Loucy (cell line): ENCODE results near the gene PPP1R16B.

ENCODE experiments used
- H2AFZ ChIP-seq: fragments of 200-600 bp; sonication (generic); 2 replicates; pipeline ENCODE4 v1.6.0; 2016; ENCODE audit warnings: antibody characterized with exemption, mild to moderate bottlenecking, low read length, moderate library complexity
- H3F3A ChIP-seq: fragments of 200-600 bp; 2 replicates; pipeline ENCODE4 v1.6.0; 2016; ENCODE audit warnings: antibody characterized with exemption, low read depth, mild to moderate bottlenecking
- H3K27me3 ChIP-seq: fragments of 200-600 bp; sonication (generic); 2 replicates; pipeline ENCODE4 v1.6.1; 2014; ENCODE audit warnings: low read length, mild to moderate bottlenecking; ENCODE audit not compliant: insufficient read depth, poor library complexity, severe bottlenecking
- H3K36me3 ChIP-seq: fragments of 200-600 bp; sonication (generic); 2 replicates; pipeline ENCODE4 v1.6.1; 2016; ENCODE audit warnings: low read length; ENCODE audit not compliant: insufficient read depth
- H3K4me1 ChIP-seq: fragments of 200-600 bp; sonication (generic); 2 replicates; pipeline ENCODE4 v1.5.1; 2014; ENCODE audit warnings: low read length, mild to moderate bottlenecking; ENCODE audit not compliant: insufficient read depth, poor library complexity, severe bottlenecking
- H3K4me2 ChIP-seq: fragments of 200-600 bp; sonication (generic); 2 replicates; pipeline ENCODE4 v1.6.0; 2014; ENCODE audit warnings: antibody characterized with exemption, low read length, low read depth, mild to moderate bottlenecking; ENCODE audit not compliant: poor library complexity, severe bottlenecking
- H3K4me3 ChIP-seq: fragments of 200-600 bp; sonication (generic); 2 replicates; pipeline ENCODE4 v1.5.1; 2014; ENCODE audit warnings: low read length, mild to moderate bottlenecking, mixed read lengths; ENCODE audit not compliant: poor library complexity, severe bottlenecking
- H3K79me2 ChIP-seq: fragments of 200-600 bp; sonication (generic); 2 replicates; pipeline ENCODE4 v1.6.1; 2014; ENCODE audit warnings: low read length; ENCODE audit not compliant: insufficient read depth
- H3K9ac ChIP-seq: fragments of 200-600 bp; sonication (generic); 2 replicates; pipeline ENCODE4 v1.6.0; 2014; ENCODE audit warnings: mild to moderate bottlenecking, low read depth, low read length, moderate library complexity; ENCODE audit not compliant: poor library complexity, severe bottlenecking
- H3K9me2 ChIP-seq: fragments of 200-600 bp; sonication (generic); replicated peaks from 2 replicates; pipeline ENCODE4 v1.6.1; 2016; ENCODE audit warnings: low read depth, low read length, mixed read lengths
- H3K9me3 ChIP-seq: fragments of 200-600 bp; sonication (generic); 2 replicates; pipeline ENCODE4 v1.6.1; 2014; ENCODE audit warnings: mild to moderate bottlenecking, antibody characterized with exemption, low read length, low read depth; ENCODE audit not compliant: insufficient read depth
- H4K20me1 ChIP-seq: fragments of 200-600 bp; sonication (generic); 2 replicates; pipeline ENCODE4 v1.6.0; 2014; ENCODE audit warnings: antibody characterized with exemption, low read length, mild to moderate bottlenecking; ENCODE audit not compliant: insufficient read depth, poor library complexity, severe bottlenecking
- EZH2phosphoT487 ChIP-seq: fragments of 200-600 bp; IDR thresholded peaks from 2 replicates; pipeline ENCODE4 v1.6.1; 2018; ENCODE audit warnings: antibody characterized with exemption, mild to moderate bottlenecking, moderate library complexity, borderline replicate concordance
- TF ChIP-seq, protein P1 (sequence below): fragments of 200-600 bp; sonication (generic); conservative IDR thresholded peaks from 2 replicates; pipeline ENCODE4 v1.5.1; 2014; ENCODE audit warnings: mild to moderate bottlenecking, antibody characterized with exemption, low read length

The PPP1R16B gene

DNA sequence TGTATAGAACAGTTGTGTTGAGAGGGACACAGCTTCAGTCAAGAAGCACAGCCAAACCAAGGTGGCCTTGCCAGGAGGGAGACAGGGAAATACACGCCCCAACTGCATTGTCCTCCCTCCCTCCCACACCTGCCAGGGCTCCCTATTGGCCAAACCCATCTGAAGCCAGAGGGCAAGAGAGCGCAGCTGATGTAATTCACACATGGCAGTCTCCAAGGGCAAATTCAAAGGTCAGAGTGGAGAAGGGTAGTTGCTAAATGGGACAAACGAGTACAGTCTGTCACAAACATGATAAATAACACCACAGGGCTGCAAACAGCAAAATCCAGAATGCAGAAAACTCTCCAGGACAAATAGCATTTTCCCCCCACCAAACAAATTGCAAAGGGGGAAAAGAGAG is 23.2 kb upstream of the PPP1R16B start:
- Histone ChIP-seq H3K9me3 (no peaks in the 10 kb centered on the region), H3K4me3 (no peak overlapping the region), H3K4me1 (no peaks in the 10 kb centered on the region), H3K36me3 (no peaks in the 10 kb centered on the region), H3K79me2 (no peaks in the 10 kb centered on the region), H3K27me3 (no peaks in the 10 kb centered on the region), H3F3A (no peaks in the 10 kb centered on the region), H3K9ac (no peak overlapping the region), H4K20me1 (no peaks in the 10 kb centered on the region), H3K4me2 (no peak overlapping the region), H3K9me2 (no peaks in the 10 kb centered on the region), H2AFZ (no peak overlapping the region)
- no peak for TF ChIP-seq EZH2phosphoT487
- TF ChIP-seq, protein P1, sequence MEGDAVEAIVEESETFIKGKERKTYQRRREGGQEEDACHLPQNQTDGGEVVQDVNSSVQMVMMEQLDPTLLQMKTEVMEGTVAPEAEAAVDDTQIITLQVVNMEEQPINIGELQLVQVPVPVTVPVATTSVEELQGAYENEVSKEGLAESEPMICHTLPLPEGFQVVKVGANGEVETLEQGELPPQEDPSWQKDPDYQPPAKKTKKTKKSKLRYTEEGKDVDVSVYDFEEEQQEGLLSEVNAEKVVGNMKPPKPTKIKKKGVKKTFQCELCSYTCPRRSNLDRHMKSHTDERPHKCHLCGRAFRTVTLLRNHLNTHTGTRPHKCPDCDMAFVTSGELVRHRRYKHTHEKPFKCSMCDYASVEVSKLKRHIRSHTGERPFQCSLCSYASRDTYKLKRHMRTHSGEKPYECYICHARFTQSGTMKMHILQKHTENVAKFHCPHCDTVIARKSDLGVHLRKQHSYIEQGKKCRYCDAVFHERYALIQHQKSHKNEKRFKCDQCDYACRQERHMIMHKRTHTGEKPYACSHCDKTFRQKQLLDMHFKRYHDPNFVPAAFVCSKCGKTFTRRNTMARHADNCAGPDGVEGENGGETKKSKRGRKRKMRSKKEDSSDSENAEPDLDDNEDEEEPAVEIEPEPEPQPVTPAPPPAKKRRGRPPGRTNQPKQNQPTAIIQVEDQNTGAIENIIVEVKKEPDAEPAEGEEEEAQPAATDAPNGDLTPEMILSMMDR: no peak

DNA sequence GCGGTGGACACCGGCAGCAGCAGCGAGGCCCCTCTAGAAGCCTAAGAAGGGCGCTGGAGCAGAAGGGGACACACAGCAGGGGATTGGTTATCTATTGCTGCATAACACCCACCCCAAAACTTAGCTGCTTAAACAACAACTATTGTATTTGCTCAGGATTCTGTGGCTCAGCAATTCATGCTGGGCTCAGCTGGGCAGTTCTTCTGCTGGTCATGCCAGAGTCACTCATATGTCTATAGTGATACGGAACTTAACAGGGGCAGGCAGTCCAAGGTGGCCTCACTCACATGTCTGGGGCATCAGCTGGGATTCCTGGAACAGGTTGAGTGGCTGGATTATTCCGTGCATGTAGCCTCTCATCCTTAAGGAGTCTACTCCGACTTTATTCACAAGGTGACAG is 17.6 kb upstream of the PPP1R16B start:
- no peaks in the 10 kb centered on the region for H3K9me2 ChIP-seq
- no peaks in the 10 kb centered on the region for H3K36me3 ChIP-seq
- H3K4me2 ChIP-seq: no peak overlapping the region
- H3K4me1 ChIP-seq: no peaks in the 10 kb centered on the region
- TF ChIP-seq, protein P1: no peak
- no peak for TF ChIP-seq EZH2phosphoT487
- no peak overlapping the region for H3K9ac ChIP-seq
- no peaks in the 10 kb centered on the region for H3K27me3 ChIP-seq
- no peak overlapping the region for H2AFZ ChIP-seq
- no peaks in the 10 kb centered on the region for H4K20me1 ChIP-seq
- H3K9me3 ChIP-seq: no peaks in the 10 kb centered on the region
- H3K79me2 ChIP-seq: no peaks in the 10 kb centered on the region
- H3K4me3 ChIP-seq: no peak overlapping the region
- H3F3A ChIP-seq: no peaks in the 10 kb centered on the region

DNA sequence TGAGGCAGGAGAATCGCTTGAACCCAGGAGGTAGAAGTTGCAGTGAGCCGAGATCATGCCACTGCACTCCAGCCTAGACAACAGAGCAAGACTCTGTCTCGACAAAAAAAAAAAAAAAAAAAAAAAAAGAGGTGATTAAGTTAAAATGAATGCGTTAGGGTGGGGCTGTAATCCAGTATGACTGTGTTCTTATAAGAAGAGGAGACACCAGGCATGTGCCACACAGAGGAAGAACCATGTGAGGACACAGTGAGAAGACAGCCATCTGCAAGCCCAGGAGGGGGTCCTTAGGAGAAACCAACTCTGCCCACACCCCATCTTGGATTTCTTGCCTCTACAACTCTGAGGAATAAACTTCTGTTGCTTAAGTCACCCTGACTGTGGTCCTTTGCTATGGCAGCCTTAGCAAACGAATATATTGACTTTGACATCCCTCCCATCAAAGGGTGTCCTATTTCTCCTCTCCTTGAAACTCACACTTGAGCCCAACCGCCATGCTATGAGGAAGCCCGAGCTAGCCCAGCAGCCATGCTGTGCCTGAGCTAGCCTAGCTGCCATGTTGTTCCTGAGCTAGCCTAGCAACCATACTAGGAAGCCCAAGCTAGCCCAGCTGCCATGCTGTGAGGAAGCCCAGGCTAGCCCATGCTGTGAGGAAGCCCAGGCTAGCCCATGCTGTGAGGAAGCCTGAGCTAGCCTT is 15.8 kb upstream of the PPP1R16B start:
- no peaks in the 10 kb centered on the region for H3K4me1 ChIP-seq
- H3K4me2 ChIP-seq: no peak overlapping the region
- no peaks in the 10 kb centered on the region for H3K36me3 ChIP-seq
- no peaks in the 10 kb centered on the region for H3K9me3 ChIP-seq
- no peak overlapping the region for H3K9ac ChIP-seq
- H2AFZ ChIP-seq: no peak overlapping the region
- no peaks in the 10 kb centered on the region for H4K20me1 ChIP-seq
- no peaks in the 10 kb centered on the region for H3K27me3 ChIP-seq
- TF ChIP-seq, protein P1: no peak
- no peak for TF ChIP-seq EZH2phosphoT487
- no peaks in the 10 kb centered on the region for H3K9me2 ChIP-seq
- H3F3A ChIP-seq: no peaks in the 10 kb centered on the region
- no peak overlapping the region for H3K4me3 ChIP-seq
- H3K79me2 ChIP-seq: no peaks in the 10 kb centered on the region
